Thyroid gland (tissue), 4 donors: ENCODE data around the gene BSG.

Experiments used
- POLR2A ChIP-seq, 2 donors: fragments of 450-650 bp; IDR thresholded peaks; one replicate each; pipeline ENCODE4 v1.6.1; 2017; ENCODE audit warnings: antibody characterized with exemption in 2 of 2, mild to moderate bottlenecking in 2 of 2, moderate library complexity in 1 of 2
- TF ChIP-seq, protein P1 (sequence below), 6 experiments: fragments of 200-600 bp in 3 of 6; fragments of 450-650 bp in 3 of 6; sonication (generic) in 3 of 6; IDR thresholded peaks; one replicate each; pipeline ENCODE4 v1.5.1; 2016 to 2019; ENCODE audit warnings: antibody characterized with exemption in 6 of 6, mild to moderate bottlenecking in 2 of 6, inconsistent platforms in 1 of 6, moderate library complexity in 1 of 6

DNA sequence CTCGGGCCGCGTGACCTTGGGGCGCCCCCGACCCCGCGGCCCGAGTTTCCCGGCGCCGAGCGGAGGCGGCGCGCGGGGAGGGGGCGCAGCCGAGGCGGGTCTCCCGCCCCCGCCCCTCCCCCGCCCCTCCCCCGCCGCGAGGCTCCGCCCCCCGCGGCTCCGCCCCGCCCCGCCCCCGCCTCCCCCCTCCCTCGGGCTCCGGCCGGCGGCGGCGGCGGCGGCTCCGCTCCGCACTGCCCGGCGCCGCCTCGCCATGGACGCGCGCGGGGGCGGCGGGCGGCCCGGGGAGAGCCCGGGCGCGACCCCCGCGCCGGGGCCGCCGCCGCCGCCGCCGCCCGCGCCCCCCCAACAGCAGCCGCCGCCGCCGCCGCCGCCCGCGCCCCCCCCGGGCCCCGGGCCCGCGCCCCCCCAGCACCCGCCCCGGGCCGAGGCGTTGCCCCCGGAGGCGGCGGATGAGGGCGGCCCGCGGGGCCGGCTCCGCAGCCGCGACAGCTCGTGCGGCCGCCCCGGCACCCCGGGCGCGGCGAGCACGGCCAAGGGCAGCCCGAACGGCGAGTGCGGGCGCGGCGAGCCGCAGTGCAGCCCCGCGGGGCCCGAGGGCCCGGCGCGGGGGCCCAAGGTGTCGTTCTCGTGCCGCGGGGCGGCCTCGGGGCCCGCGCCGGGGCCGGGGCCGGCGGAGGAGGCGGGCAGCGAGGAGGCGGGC lies 17.4 kb downstream of the BSG start, which contains the start of gene HCN2:
- no peak for TF ChIP-seq POLR2A (IDR thresholded peaks at IDR 0.05)
- TF ChIP-seq, protein P1, sequence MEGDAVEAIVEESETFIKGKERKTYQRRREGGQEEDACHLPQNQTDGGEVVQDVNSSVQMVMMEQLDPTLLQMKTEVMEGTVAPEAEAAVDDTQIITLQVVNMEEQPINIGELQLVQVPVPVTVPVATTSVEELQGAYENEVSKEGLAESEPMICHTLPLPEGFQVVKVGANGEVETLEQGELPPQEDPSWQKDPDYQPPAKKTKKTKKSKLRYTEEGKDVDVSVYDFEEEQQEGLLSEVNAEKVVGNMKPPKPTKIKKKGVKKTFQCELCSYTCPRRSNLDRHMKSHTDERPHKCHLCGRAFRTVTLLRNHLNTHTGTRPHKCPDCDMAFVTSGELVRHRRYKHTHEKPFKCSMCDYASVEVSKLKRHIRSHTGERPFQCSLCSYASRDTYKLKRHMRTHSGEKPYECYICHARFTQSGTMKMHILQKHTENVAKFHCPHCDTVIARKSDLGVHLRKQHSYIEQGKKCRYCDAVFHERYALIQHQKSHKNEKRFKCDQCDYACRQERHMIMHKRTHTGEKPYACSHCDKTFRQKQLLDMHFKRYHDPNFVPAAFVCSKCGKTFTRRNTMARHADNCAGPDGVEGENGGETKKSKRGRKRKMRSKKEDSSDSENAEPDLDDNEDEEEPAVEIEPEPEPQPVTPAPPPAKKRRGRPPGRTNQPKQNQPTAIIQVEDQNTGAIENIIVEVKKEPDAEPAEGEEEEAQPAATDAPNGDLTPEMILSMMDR (IDR thresholded peaks at IDR 0.05) = no peak
